NCI-H1930 (cell line): Measurements from ENCODE around the gene SUSD4.
"Not testable (repeated sequence)": the region's sequence is repeated elsewhere in the genome, so short reads cannot be mapped to it uniquely, and the experiment has no call there.

Source experiments
- DNase-seq, 2 experiments: peaks; one replicate each; lab custom pipeline; 2025; lab: John Stamatoyannopoulos, UW

Gene SUSD4

GRCh38 chr1:223297800-223298199 is 66.2 kb downstream of the SUSD4 start:
- DNase-seq, result no peak

- DNase-seq, result no peak
Measured at GRCh38 chr1:223291796-223292195, 72.2 kb downstream of the SUSD4 start.

GRCh38 chr1:223290397-223290796 is 73.6 kb downstream of the SUSD4 start:
- no peak for DNase-seq

- no peak for DNase-seq
Measured at GRCh38 chr1:223289621-223290020, 74.4 kb downstream of the SUSD4 start.

- DNase-seq, result no peak
Measured at GRCh38 chr1:223288826-223289225, 75.2 kb downstream of the SUSD4 start.

GRCh38 chr1:223285452-223285851 is 78.5 kb downstream of the SUSD4 start:
- DNase-seq, result no peak

- DNase-seq, result not testable (repeated sequence)
Measured at GRCh38 chr1:223283697-223284096, 80.3 kb downstream of the SUSD4 start.

GRCh38 chr1:223278311-223278710 is 85.7 kb downstream of the SUSD4 start:
- not testable (repeated sequence) for DNase-seq

GRCh38 chr1:223276029-223276428 is 87.9 kb downstream of the SUSD4 start:
- no peak for DNase-seq

- DNase-seq, result no peak
Measured at GRCh38 chr1:223273511-223273910, 90.5 kb downstream of the SUSD4 start.

GRCh38 chr1:223271085-223271781 is 92.7 kb downstream of the SUSD4 start:
- no peak for DNase-seq

GRCh38 chr1:223270155-223270554 is 93.8 kb downstream of the SUSD4 start:
- DNase-seq, result no peak

GRCh38 chr1:223269006-223269405 is 95.0 kb downstream of the SUSD4 start:
- no peak for DNase-seq

GRCh38 chr1:223266632-223267172 is 97.3 kb downstream of the SUSD4 start:
- no peak for DNase-seq

GRCh38 chr1:223264983-223265908 is 98.7 kb downstream of the SUSD4 start:
- DNase-seq, result no peak

GRCh38 chr1:223264529-223264928 is 99.4 kb downstream of the SUSD4 start:
- DNase-seq, result no peak

- DNase-seq, result no peak
Measured at GRCh38 chr1:223261914-223262313, 102.1 kb downstream of the SUSD4 start.

- no peak for DNase-seq
Measured at GRCh38 chr1:223260712-223261111, 103.3 kb downstream of the SUSD4 start.

GRCh38 chr1:223259462-223259861 is 104.5 kb downstream of the SUSD4 start:
- no peak for DNase-seq

GRCh38 chr1:223258751-223259198 is 105.2 kb downstream of the SUSD4 start:
- DNase-seq, result no peak

GRCh38 chr1:223257856-223258550 is 106.0 kb downstream of the SUSD4 start:
- no peak for DNase-seq

- no peak for DNase-seq
Measured at GRCh38 chr1:223256034-223256433, 107.9 kb downstream of the SUSD4 start.
